GM12878 (cell line): ENCODE data around the gene BMP7. TPM values are rescaled to one million over a fixed set of nuclear protein-coding genes. Genes with fewer than 3 reads are reported as not detected.

Source experiments
- ATAC-seq: fragments of 200-7000 bp; cut with Tn5 transposase; 3 replicates; pipeline ENCODE4 v1.9.1; 2020; ENCODE audit warnings: mild to moderate bottlenecking, moderate library complexity
- BruUV-seq: library from RNA; stranded (reverse); fragments of 400-500 nt; replicated peaks from 2 replicates; lab custom pipeline; 2021; lab: Mats Ljungman, UMichigan
- CTCF ChIA-PET: fragments of 300-600 bp; sonication (Branson Sonifier 250); formaldehyde crosslinking; extraction: SDS; loops from one replicate; lab custom pipeline; 2021; ENCODE audit warnings: inconsistent platforms; lab: Yijun Ruan, JAX
- POLR2A ChIA-PET: fragments of 350-600 bp; formaldehyde crosslinking; extraction: SDS; loops from one replicate; lab custom pipeline; 2021; ENCODE audit warnings: inconsistent platforms; lab: Charles Lee
- RAD21 ChIA-PET: fragments of 300-600 bp; sonication (Branson Sonifier 250); formaldehyde crosslinking; loops from one replicate; lab custom pipeline; 2023; ENCODE audit warnings: antibody characterized with exemption; ENCODE audit not compliant: unreplicated experiment; lab: Charles Lee
- SMC1A ChIA-PET: fragments of 300-600 bp; sonication (Branson Sonifier 250); formaldehyde crosslinking; loops from one replicate; lab custom pipeline; 2023; ENCODE audit not compliant: unreplicated experiment, uncharacterized antibody; lab: Charles Lee
- DNase-seq: peaks from one replicate; pipeline ENCODE4 v3.0.0-alpha.2; 2011; ENCODE audit warnings: low read depth, low spot score
- FAIRE-seq: peaks from 3 replicates; lab custom pipeline; 2011; peaks lifted over from hg19 to GRCh38; lab: Jason Lieb, UNC
- H2AFZ ChIP-seq: 2 replicates; pipeline ENCODE4 v1.6.0; 2011; ENCODE audit warnings: low read depth, low read length, control low read depth; ENCODE audit not compliant: control insufficient read depth
- H3K27ac ChIP-seq: 2 replicates; pipeline ENCODE4 v1.5.1; 2011; ENCODE audit warnings: control low read depth; ENCODE audit not compliant: control insufficient read depth, insufficient read depth
- H3K27me3 ChIP-seq, 2 experiments: replicated peaks in 1 of 2; 2 replicates each; pipeline versions ENCODE4 v1.6.0 to v1.6.1; 2011; ENCODE audit warnings: low read length in 1 of 2; ENCODE audit not compliant: control insufficient read depth in 2 of 2, insufficient read depth in 2 of 2
- H3K36me3 ChIP-seq, 2 experiments: 2 replicates each; pipeline ENCODE4 v1.5.1; 2011; ENCODE audit warnings: low read length in 1 of 2; ENCODE audit not compliant: control insufficient read depth in 2 of 2, insufficient read depth in 2 of 2
- H3K4me1 ChIP-seq: 2 replicates; pipeline ENCODE4 v1.6.1; 2011; ENCODE audit warnings: mild to moderate bottlenecking, low read length, moderate library complexity, mixed read lengths; ENCODE audit not compliant: control insufficient read depth, insufficient read depth
- H3K4me2 ChIP-seq: 2 replicates; pipeline ENCODE4 v1.6.0; 2011; ENCODE audit warnings: control low read depth; ENCODE audit not compliant: control insufficient read depth, insufficient read depth
- H3K4me3 ChIP-seq: fragments of 200-600 bp; sonication (generic); 2 replicates; pipeline ENCODE4 v1.5.1; 2016
- H3K79me2 ChIP-seq: 2 replicates; pipeline ENCODE4 v1.6.0; 2011; ENCODE audit warnings: low read length; ENCODE audit not compliant: control insufficient read depth, insufficient read depth
- H3K9ac ChIP-seq: 2 replicates; pipeline ENCODE4 v1.8.0; 2011; ENCODE audit warnings: low read length, control low read depth, mixed read lengths; ENCODE audit not compliant: control insufficient read depth, insufficient read depth
- H3K9me3 ChIP-seq: replicated peaks from 3 replicates; pipeline ENCODE4 v1.5.1; 2011; ENCODE audit warnings: mild to moderate bottlenecking, low read length; ENCODE audit not compliant: control insufficient read depth, insufficient read depth
- H4K20me1 ChIP-seq: 2 replicates; pipeline ENCODE4 v1.6.0; 2011; ENCODE audit not compliant: control insufficient read depth, insufficient read depth
- ATF7 ChIP-seq: fragments of 450-650 bp; IDR thresholded peaks from 2 replicates; pipeline ENCODE4 v1.6.1; 2016; ENCODE audit warnings: low read depth, mild to moderate bottlenecking
- CUX1 ChIP-seq: IDR thresholded peaks from 2 replicates; pipeline ENCODE4 v1.6.1; 2012; ENCODE audit warnings: improper control_type of control experiment, low read depth, low read length; ENCODE audit not compliant: insufficient replicate concordance
- E4F1 ChIP-seq: fragments of 450-650 bp; IDR thresholded peaks from 2 replicates; pipeline ENCODE4 v1.6.1; 2018; ENCODE audit warnings: borderline replicate concordance, mild to moderate bottlenecking; ENCODE audit not compliant: partially characterized antibody
- HSF1 ChIP-seq: fragments of 150-350 bp; IDR thresholded peaks from 2 replicates; pipeline ENCODE4 v1.6.1; 2014; ENCODE audit warnings: mild to moderate bottlenecking, low read depth, low read length
- MTA3 ChIP-seq: IDR thresholded peaks from 2 replicates; pipeline ENCODE4 v1.6.1; 2012; ENCODE audit warnings: low read length, inconsistent platforms, borderline replicate concordance
- MXI1 ChIP-seq: fragments of 150-350 bp; IDR thresholded peaks from 2 replicates; pipeline ENCODE4 v1.6.1; 2011; ENCODE audit warnings: low read depth, mild to moderate bottlenecking, inconsistent platforms, low read length, improper control_type of control experiment
- MYC ChIP-seq: IDR thresholded peaks from 2 replicates; pipeline ENCODE4 v1.6.1; 2011; ENCODE audit warnings: mild to moderate bottlenecking, low read length, moderate library complexity, inconsistent platforms; ENCODE audit not compliant: insufficient read depth, insufficient replicate concordance, insufficient read length, severe bottlenecking
- PML ChIP-seq: IDR thresholded peaks from 2 replicates; pipeline ENCODE4 v1.6.1; 2012; ENCODE audit warnings: low read length, inconsistent platforms
- POLR2AphosphoS5 ChIP-seq: IDR thresholded peaks from 2 replicates; pipeline ENCODE4 v1.6.1; 2011; ENCODE audit warnings: mild to moderate bottlenecking, low read length, inconsistent platforms
- SMAD1 ChIP-seq: fragments of 450-650 bp; IDR thresholded peaks from 2 replicates; pipeline ENCODE4 v1.6.1; 2018; ENCODE audit warnings: mild to moderate bottlenecking, low read depth; ENCODE audit not compliant: partially characterized antibody
- TCF3 ChIP-seq: IDR thresholded peaks from 2 replicates; pipeline ENCODE4 v1.6.1; 2012; ENCODE audit warnings: low read depth, mild to moderate bottlenecking, low read length, borderline replicate concordance; ENCODE audit not compliant: insufficient read depth
- USF1 ChIP-seq: IDR thresholded peaks from 2 replicates; pipeline ENCODE4 v1.6.1; 2011; ENCODE audit warnings: borderline replicate concordance, low read depth, mild to moderate bottlenecking, moderate library complexity, mixed read lengths, low read length; ENCODE audit not compliant: insufficient read depth; ENCODE audit errors: extremely low read length
- WRNIP1 ChIP-seq: IDR thresholded peaks from 2 replicates; pipeline ENCODE4 v1.6.1; 2011; ENCODE audit warnings: low read depth, low read length, improper control_type of control experiment, borderline replicate concordance
- WGBS: methylation state at CpG from one replicate; pipeline ENCODE4 v1.1.6; 2016; ENCODE audit warnings: low lambda C conversion rate; ENCODE audit not compliant: insufficient replicate concordance, insufficient coverage; ENCODE audit errors: missing lambda C conversion rate; 5-methylcytosine and 5-hydroxymethylcytosine counted together
- in situ Hi-C: fragments of 300-500 bp; cut with MboI; formaldehyde crosslinking; loops from 9 replicates; pipeline ENCODE4 v1.14.3; 2018; ENCODE audit warnings: mixed read lengths
- intact Hi-C: fragments of 100-400 bp; cut with micrococcal nuclease; formaldehyde crosslinking; loops from one replicate; pipeline ENCODE4 v1.14.2; 2022; ENCODE audit not compliant: unreplicated experiment
- polyA plus RNA-seq, 11 experiments: library from polyadenylated mRNA; depleted of rRNA in 4 of 11; unstranded in 6 of 11; stranded (reverse) in 5 of 11; fragments of >200 nt; fragmentation: Nextera tagmentation in 4 of 11; fragmentation: Illumina TruSeq in 1 of 11; extraction: Ambion mirVana in 4 of 11; extraction: Trizol in 1 of 11; gene quantifications; 1 replicate in 1 of 11; 2 replicates in 10 of 11; pipeline versions ENCODE4 v1.2.1 to v1.2.3, GENCODE V29; 2011 to 2016; ENCODE audit warnings: inconsistent platforms in 2 of 11, missing spikeins in 2 of 11, low read depth in 1 of 11
- total RNA-seq, 4 experiments: library from RNA; depleted of rRNA in 3 of 4; stranded (reverse); fragments of >200 nt in 3 of 4; fragmentation: Illumina TruSeq in 1 of 4; extraction: Trizol in 1 of 4; gene quantifications; 2 replicates each; pipeline versions ENCODE4 v1.2.1 to v1.2.3, GENCODE V29; 2013 to 2021

BMP7 gene
- total and polyA plus RNA-seq, 10 of the 15 experiments (the other 5 are each of a cell fraction or from before 2014, with no cell fraction given), result 0.18 to 0.51 (median 0.28) TPM; not detected in 7

- Histone ChIP-seq H3K36me3 (no peaks in the 10 kb centered on the region), H3K9me3 (no peaks in the 10 kb centered on the region), H3K27ac (no peak overlapping the region), H2AFZ (no peak overlapping the region), H3K4me2 (no peak overlapping the region), H3K79me2 (no peaks in the 10 kb centered on the region), H3K4me1 (peaks cover 3% of the 10 kb centered on the region), H3K9ac (no peak overlapping the region), H3K4me3 (no peak overlapping the region), H3K27me3 (no peaks in the 10 kb centered on the region; a peak in 2 of 4 replicates), H4K20me1 (no peaks in the 10 kb centered on the region)
- no peak for DNase-seq
- no peak for FAIRE-seq
- ChIA-PET RAD21 (no interaction called here), POLR2A (no interaction called here), SMC1A (no interaction called here), CTCF (no interaction called here)
- ATAC-seq, result no peak
- 49% methylated on average over 9 of the region's 9 CpGs for WGBS
- in situ Hi-C loops, result no loop called here
- BruUV-seq, result no TSS peak
- intact Hi-C loops, result no loop called here
- TF ChIP-seq HSF1, result no peak
- TF ChIP-seq WRNIP1, result no peak
- no peak for TF ChIP-seq PML
- no peak for TF ChIP-seq CUX1
- no peak for TF ChIP-seq ATF7
- no peak for TF ChIP-seq USF1
- no peak for TF ChIP-seq SMAD1
- no peak for TF ChIP-seq POLR2AphosphoS5
- TF ChIP-seq E4F1, result no peak
- no peak for TF ChIP-seq MYC
- TF ChIP-seq TCF3, result no peak
- no peak for TF ChIP-seq MXI1
- no peak for TF ChIP-seq MTA3
These were observed 91.7 kb downstream of the BMP7 start for GRCh38 chr20:57174737-57175136.
